ENCODE measurements around the gene ACOT13. TPM values are rescaled to one million over a fixed set of nuclear protein-coding genes. Genes with fewer than 3 reads are reported as not detected.

The ACOT13 gene
- total RNA-seq, 4 donors from 2014 or later, result 5.8 to 9.4 (median 7.2) TPM

DNA sequence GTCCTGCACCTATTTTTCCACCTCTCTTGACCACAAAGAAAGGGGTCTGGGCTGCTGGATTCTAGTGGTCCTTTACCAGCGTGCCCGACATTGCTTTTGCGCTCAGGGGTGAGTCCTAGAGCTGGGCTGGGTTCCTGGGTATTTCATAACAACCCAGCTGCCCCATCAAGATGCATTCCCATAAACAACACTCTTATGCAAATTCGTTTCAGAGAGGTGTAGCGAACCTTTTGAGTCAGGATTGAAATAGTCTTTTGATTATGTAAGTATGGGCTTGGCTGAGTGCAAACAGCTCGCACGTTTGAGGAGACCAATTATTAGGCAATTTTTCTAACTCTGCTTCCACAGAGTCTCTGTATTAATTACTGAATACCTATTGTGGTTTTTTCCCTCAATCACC lies 13.7 kb downstream of the ACOT13 start:
- 82% methylated on average over 7 of the region's 7 CpGs for WGBS
- no peak for DNase-seq (ENCODE audit: extremely low spot score)
- intact Hi-C loops (cut with DNase I), result no loop called here

DNA sequence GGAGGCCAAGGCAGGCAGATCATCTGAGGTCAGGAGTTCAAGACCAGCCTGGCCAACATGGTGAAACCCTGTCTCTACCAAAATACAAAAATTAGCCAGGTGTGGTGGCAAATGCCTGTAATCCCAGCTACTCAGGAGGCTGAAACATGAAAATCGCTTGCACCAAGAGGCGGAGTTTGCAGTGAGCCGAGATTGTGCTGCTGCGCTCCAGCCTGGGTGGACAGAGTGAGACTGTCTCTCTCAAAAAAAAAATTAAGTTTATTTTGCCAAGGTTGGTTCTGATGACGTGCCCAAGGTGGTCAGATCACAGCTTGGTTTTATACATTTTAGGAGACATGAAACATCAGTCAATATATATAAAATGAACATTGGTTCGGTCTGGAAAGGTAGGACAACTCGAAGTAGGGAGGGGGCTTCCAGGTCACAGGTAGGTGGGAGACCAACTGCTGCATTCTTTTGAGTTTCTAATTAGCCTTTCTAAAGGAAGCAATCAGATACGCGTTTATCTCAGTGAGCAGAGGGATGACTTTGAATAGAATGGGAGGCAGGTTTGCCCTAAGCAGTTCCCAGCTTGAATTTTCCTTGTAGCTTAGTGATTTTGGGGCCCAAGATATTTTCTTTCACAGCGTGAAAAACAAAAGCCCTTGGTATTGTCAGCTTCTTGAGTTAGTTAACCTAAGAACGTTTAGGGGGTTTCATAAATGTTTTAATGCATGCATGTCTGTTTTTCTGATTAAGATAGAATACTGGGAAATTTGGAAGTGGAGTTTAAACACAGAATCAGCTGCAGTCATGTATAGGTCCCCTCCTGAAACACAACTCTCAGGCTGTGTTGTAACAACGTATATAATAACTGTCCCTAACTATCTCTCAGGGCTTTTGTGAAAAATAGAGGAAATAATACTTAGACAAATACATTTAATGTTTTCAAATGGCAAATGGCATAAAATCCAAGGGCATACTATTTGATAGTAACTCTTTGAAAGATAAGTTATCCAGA lies 16.7 kb downstream of the ACOT13 start:
- 71% methylated on average over 12 of the region's 12 CpGs for WGBS
- H3K27me3 ChIP-seq, result no peaks in the 10 kb centered on the region
- H3K27ac ChIP-seq (replicated peaks in 1 of 4), result no peak overlapping the region
- peaks cover 0 to 5% (median 2%) of the 10 kb centered on the region in 4 donors for H3K36me3 ChIP-seq
- intact Hi-C loops (cut with DNase I), result no loop called here
- H3K4me3 ChIP-seq, result no peak overlapping the region
- no peaks in the 10 kb centered on the region for H3K9me3 ChIP-seq
- DNase-seq (ENCODE audit: extremely low spot score), result no peak
- TF ChIP-seq POLR2A (IDR thresholded peaks at IDR 0.05; ENCODE audit: low read depth), result no peak
- TF ChIP-seq, protein P1, sequence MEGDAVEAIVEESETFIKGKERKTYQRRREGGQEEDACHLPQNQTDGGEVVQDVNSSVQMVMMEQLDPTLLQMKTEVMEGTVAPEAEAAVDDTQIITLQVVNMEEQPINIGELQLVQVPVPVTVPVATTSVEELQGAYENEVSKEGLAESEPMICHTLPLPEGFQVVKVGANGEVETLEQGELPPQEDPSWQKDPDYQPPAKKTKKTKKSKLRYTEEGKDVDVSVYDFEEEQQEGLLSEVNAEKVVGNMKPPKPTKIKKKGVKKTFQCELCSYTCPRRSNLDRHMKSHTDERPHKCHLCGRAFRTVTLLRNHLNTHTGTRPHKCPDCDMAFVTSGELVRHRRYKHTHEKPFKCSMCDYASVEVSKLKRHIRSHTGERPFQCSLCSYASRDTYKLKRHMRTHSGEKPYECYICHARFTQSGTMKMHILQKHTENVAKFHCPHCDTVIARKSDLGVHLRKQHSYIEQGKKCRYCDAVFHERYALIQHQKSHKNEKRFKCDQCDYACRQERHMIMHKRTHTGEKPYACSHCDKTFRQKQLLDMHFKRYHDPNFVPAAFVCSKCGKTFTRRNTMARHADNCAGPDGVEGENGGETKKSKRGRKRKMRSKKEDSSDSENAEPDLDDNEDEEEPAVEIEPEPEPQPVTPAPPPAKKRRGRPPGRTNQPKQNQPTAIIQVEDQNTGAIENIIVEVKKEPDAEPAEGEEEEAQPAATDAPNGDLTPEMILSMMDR (IDR thresholded peaks at IDR 0.05), result no peak
- no peak for TF ChIP-seq POLR2AphosphoS5 (IDR thresholded peaks at IDR 0.05)
- TF ChIP-seq EP300 (IDR thresholded peaks at IDR 0.05), result no peak
- no peaks in the 10 kb centered on the region for H3K4me1 ChIP-seq

More for the DNA sequence above, 13.7 kb downstream of the ACOT13 start:
- no peak overlapping the region for H3K4me3 ChIP-seq
- no peaks in the 10 kb centered on the region for H3K9me3 ChIP-seq
- no peak overlapping the region for H3K27ac ChIP-seq (replicated peaks in 1 of 4)
- no peaks in the 10 kb centered on the region for H3K4me1 ChIP-seq
- TF ChIP-seq POLR2AphosphoS5 (IDR thresholded peaks at IDR 0.05) (no peak), POLR2A (IDR thresholded peaks at IDR 0.05; ENCODE audit: low read depth) (no peak), EP300 (IDR thresholded peaks at IDR 0.05) (no peak)
- TF ChIP-seq, protein P1 (IDR thresholded peaks at IDR 0.05), result no peak
- H3K36me3 ChIP-seq, result no peaks in the 10 kb centered on the region
- no peaks in the 10 kb centered on the region for H3K27me3 ChIP-seq

DNA sequence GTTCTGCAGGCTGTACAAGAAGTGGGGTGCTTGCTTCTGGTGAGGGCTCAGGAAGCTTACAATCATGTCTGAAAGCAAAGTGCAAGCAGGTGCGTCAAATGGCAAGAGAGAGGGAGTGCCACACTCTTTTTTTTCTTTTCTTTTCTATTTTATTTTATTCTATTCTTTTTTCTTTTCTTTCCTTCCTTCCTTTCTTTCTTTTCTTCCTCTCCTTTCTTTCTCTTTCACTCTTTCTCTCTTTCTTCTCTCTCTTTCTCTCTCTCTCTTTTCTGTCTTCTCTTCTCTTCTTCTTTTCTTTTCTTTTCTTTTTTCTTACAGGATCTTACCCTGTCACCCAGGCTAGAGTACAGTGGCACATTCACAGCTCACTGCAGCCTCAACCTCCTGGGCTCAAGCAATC lies 19.5 kb downstream of the ACOT13 start:
- Histone ChIP-seq H3K9me3 (no peaks in the 10 kb centered on the region), H3K4me1 (no peaks in the 10 kb centered on the region), H3K4me3 (no peak overlapping the region), H3K27ac (replicated peaks in 1 of 4) (no peak overlapping the region), H3K36me3 (peaks cover 0 to 5% (median 2%) of the 10 kb centered on the region in 4 donors), H3K27me3 (no peaks in the 10 kb centered on the region)
- intact Hi-C loops (cut with DNase I), result no loop called here
- DNase-seq (ENCODE audit: extremely low spot score), result no peak
- 100% methylated on average over 1 of the region's 1 CpG for WGBS
- TF ChIP-seq, protein P1 (IDR thresholded peaks at IDR 0.05), result no peak
- no peak for TF ChIP-seq POLR2AphosphoS5 (IDR thresholded peaks at IDR 0.05)
- TF ChIP-seq EP300 (IDR thresholded peaks at IDR 0.05), result no peak
- no peak for TF ChIP-seq POLR2A (IDR thresholded peaks at IDR 0.05; ENCODE audit: low read depth)

DNA sequence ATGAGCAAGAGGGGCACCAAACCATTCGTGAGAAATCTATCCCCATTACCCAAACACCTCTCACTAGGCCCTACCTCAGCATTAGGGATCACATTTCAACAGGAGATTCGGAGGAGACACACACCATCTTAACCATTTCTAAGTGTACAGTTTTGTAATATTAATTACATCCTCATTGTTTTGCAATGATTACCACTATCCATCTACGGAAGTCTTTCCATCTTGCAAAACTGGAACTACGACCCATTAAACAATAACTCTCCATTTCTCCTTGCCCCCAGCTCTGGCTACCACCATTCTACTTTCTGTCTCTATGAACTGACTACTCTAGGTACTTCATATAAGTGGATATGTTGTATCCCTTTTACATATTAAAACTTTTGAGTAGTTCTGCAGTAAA lies 20.1 kb downstream of the ACOT13 start:
- TF ChIP-seq POLR2A (IDR thresholded peaks at IDR 0.05; ENCODE audit: low read depth), result no peak
- TF ChIP-seq, protein P1 (IDR thresholded peaks at IDR 0.05), result no peak
- no peak for TF ChIP-seq EP300 (IDR thresholded peaks at IDR 0.05)
- WGBS, result 93% methylated on average over 4 of the region's 4 CpGs
- no peak for DNase-seq (ENCODE audit: extremely low spot score)
- H3K4me3 ChIP-seq, result no peak overlapping the region
- intact Hi-C loops (cut with DNase I), result no loop called here
- no peak overlapping the region for H3K27ac ChIP-seq (replicated peaks in 1 of 4)
- H3K27me3 ChIP-seq, result no peaks in the 10 kb centered on the region
- no peaks in the 10 kb centered on the region for H3K9me3 ChIP-seq
- H3K36me3 ChIP-seq, result peaks cover 0 to 5% (median 2%) of the 10 kb centered on the region in 4 donors
- no peaks in the 10 kb centered on the region for H3K4me1 ChIP-seq

Data from esophagus muscularis mucosa (tissue), 4 donors.